Measurements from ENCODE around the gene CCDC148. TPM values are rescaled to one million over a fixed set of nuclear protein-coding genes. Genes with fewer than 3 reads are reported as not detected.

Gene CCDC148
- total RNA-seq, 1 donor from 2014 or later, result 3.1 TPM

DNA sequence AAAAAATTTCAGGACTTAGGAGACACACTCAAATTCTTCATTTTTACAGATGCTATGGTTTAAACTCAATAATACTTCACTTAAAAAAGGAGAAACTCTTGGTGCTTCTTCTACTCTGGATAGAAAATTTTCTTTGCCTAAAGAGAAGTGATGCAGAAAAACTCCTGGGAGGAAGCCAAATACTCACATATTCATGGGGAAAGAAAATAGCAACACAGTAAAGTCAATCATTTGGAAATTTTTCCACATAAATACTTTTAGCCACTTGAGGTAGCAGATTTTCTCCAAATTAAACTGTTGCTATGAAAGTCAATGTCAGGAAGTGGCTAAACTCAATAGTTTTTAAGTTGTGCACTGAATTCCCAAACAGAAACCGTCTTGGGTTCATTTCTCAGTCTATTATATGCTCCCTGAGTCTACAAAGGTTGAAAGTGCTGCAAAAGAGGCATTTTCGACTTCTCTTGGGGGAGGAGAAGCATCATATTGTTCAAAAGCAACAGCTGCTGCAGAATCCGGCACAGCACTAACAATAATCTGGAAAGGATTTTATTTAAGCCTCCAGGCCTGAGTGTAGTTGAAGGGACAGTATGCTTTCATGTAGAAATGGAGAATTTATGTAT is 273.8 kb downstream of the CCDC148 start:
- Mint-ChIP-seq H3K9me3 (no peaks in the 10 kb centered on the region), H3K27me3 (no peaks in the 10 kb centered on the region), H3K4me3 (no peak overlapping the region), H3K27ac (no peak overlapping the region), H3K36me3 (peaks cover 6% of the 10 kb centered on the region), H3K4me1 (ENCODE audit: unreplicated experiment) (peaks cover 24% of the 10 kb centered on the region)
- no peak for DNase-seq (ENCODE audit: extremely low spot score, unreplicated experiment)
- TF ChIP-seq, protein P1, sequence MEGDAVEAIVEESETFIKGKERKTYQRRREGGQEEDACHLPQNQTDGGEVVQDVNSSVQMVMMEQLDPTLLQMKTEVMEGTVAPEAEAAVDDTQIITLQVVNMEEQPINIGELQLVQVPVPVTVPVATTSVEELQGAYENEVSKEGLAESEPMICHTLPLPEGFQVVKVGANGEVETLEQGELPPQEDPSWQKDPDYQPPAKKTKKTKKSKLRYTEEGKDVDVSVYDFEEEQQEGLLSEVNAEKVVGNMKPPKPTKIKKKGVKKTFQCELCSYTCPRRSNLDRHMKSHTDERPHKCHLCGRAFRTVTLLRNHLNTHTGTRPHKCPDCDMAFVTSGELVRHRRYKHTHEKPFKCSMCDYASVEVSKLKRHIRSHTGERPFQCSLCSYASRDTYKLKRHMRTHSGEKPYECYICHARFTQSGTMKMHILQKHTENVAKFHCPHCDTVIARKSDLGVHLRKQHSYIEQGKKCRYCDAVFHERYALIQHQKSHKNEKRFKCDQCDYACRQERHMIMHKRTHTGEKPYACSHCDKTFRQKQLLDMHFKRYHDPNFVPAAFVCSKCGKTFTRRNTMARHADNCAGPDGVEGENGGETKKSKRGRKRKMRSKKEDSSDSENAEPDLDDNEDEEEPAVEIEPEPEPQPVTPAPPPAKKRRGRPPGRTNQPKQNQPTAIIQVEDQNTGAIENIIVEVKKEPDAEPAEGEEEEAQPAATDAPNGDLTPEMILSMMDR (conservative IDR thresholded peaks at IDR 0.05), result no peak

DNA sequence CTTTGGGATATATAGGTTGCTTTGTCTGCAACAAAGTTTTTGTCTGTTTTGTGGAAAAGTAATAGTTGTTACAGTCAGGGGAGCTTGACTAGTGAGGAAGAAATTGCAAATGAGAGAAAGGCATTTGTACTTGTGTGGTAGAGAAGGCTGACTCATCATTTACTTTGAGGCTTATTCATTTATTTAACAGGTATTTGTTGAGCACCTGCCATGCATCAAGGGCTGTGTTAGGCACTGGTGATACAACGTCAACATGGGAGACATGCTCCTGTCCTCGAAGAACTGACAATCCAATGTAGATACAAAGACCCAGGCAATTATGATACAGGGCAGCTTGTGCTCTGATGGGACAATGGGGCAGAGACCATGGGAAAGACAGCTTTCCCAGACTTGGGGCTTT is 275.4 kb downstream of the CCDC148 start:
- Mint-ChIP-seq H3K9me3 (no peaks in the 10 kb centered on the region), H3K27me3 (no peaks in the 10 kb centered on the region), H3K36me3 (peaks cover 6% of the 10 kb centered on the region), H3K27ac (no peak overlapping the region), H3K4me1 (ENCODE audit: unreplicated experiment) (peaks cover 24% of the 10 kb centered on the region), H3K4me3 (peak overlapping the region; percentile 4)
- TF ChIP-seq, protein P1 (conservative IDR thresholded peaks at IDR 0.05), result no peak
- DNase-seq (ENCODE audit: extremely low spot score, unreplicated experiment), result no peak

DNA sequence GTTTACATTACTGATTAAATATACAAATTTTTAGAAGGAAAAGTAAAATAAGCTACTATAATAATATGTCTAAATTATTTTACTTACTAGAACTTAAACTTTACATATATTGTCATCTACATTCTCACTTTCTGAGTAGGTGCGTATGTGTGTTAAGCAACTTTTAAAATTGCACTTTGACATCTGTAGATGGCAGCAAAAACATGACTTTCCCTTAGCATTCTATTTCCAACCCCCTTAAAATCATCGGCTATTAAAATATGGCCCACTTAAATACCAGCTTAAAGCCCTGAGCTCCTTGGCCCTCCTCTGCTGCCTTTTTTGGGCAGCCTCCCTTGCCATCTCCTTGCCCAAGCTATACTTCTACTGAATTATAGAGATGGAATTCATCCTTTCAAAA is 276.9 kb downstream of the CCDC148 start:
- Mint-ChIP-seq H3K27ac (no peak overlapping the region), H3K4me1 (ENCODE audit: unreplicated experiment) (peaks cover 21% of the 10 kb centered on the region), H3K4me3 (no peak overlapping the region), H3K9me3 (no peaks in the 10 kb centered on the region), H3K36me3 (peaks cover 6% of the 10 kb centered on the region), H3K27me3 (no peaks in the 10 kb centered on the region)
- TF ChIP-seq, protein P1 (conservative IDR thresholded peaks at IDR 0.05), result peak; percentile 60
- DNase-seq (ENCODE audit: extremely low spot score, unreplicated experiment), result no peak

DNA sequence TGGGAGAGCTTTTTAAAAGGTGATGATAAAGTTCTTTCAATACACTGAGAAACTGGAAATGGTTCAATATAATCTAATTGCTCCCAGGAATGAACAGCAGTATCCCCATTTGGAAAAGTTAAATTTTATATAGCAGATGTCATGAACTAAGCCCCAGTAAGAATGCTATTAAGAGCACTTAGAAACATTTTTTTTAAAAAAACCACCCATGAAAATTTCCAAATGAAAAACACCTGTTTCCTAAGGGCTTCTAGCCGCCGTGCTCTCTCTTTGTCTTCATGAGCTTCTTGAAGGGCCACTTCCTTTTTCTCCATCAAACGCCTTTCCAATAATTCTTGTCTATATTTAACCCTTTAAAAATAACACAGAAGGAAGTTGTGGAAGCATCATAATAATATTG is 277.9 kb downstream of the CCDC148 start:
- H3K4me3 Mint-ChIP-seq, result no peak overlapping the region
- TF ChIP-seq, protein P1 (conservative IDR thresholded peaks at IDR 0.05), result no peak
- peaks cover 19% of the 10 kb centered on the region for H3K4me1 Mint-ChIP-seq (ENCODE audit: unreplicated experiment)

DNA sequence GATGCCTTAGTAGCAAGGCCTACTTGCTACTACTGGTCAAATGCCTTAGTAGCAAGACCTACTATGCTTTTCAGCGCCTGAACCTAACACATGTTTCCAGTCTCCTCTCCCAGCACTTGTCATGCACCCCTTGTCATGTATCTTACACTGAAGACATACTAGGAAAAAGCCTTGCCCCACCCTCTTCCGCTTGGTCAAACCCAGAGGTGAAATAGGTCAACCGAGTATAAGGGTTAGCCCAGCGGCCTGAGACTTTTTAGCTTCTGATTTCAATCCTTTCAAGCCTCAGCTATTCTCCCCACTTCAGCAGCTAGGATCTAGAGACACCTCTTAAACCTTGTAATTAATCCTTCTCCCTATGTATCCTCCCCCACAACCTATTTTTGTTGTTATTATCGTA is 281.6 kb downstream of the CCDC148 start:
- Mint-ChIP-seq H3K9me3 (no peaks in the 10 kb centered on the region), H3K27me3 (no peaks in the 10 kb centered on the region)
- TF ChIP-seq, protein P1 (conservative IDR thresholded peaks at IDR 0.05), result no peak

More for the DNA sequence above, 277.9 kb downstream of the CCDC148 start:
- no peak for DNase-seq (ENCODE audit: extremely low spot score, unreplicated experiment)
- H3K27me3 Mint-ChIP-seq, result no peaks in the 10 kb centered on the region
- peaks cover 6% of the 10 kb centered on the region for H3K36me3 Mint-ChIP-seq
- no peak overlapping the region for H3K27ac Mint-ChIP-seq
- H3K9me3 Mint-ChIP-seq, result no peaks in the 10 kb centered on the region

More for the DNA sequence above, 281.6 kb downstream of the CCDC148 start:
- DNase-seq (ENCODE audit: extremely low spot score, unreplicated experiment), result no peak
- Mint-ChIP-seq H3K27ac (no peak overlapping the region), H3K4me1 (ENCODE audit: unreplicated experiment) (peaks cover 9% of the 10 kb centered on the region), H3K4me3 (no peak overlapping the region), H3K36me3 (no peaks in the 10 kb centered on the region)

Measured in type B pancreatic cell (in vitro differentiated cells).